ENCODE results near the gene GRIP2. TPM values are rescaled to one million over a fixed set of nuclear protein-coding genes. Genes with fewer than 3 reads are reported as not detected.

Gene GRIP2
- polyA plus RNA-seq, 3 donors = not detected

- Histone ChIP-seq H3K9ac (ENCODE audit: insufficient read depth, low read length, poor library complexity, severe bottlenecking) (peak overlapping the region; percentile 34), H2AFZ (ENCODE audit: insufficient read depth, low read depth, low read length, poor library complexity, severe bottlenecking) (no peak overlapping the region), H3K4me3 (replicated peaks in 1 of 3; ENCODE audit: low read depth in 2 of 3, low read length in 3 of 3) (no peak overlapping the region), H3K4me2 (replicated peaks; ENCODE audit: extremely low read depth, low read length, poor library complexity, severe bottlenecking) (no peak overlapping the region), H3K27me3 (ENCODE audit: control insufficient read depth in 2 of 2, insufficient read depth in 2 of 2, low read length in 2 of 2) (no peaks in the 10 kb centered on the region), H3K79me2 (ENCODE audit: insufficient read depth, low read length) (peaks cover 80% of the 10 kb centered on the region), H4K20me1 (ENCODE audit: insufficient read depth, low read length) (peaks cover 69% of the 10 kb centered on the region), H3K27ac (ENCODE audit: low read depth in 1 of 2, low read length in 2 of 2) (peak overlapping the region; percentile 30 to 75), H3K4me1 (ENCODE audit: control insufficient read depth in 1 of 2, insufficient read depth in 2 of 2, low read length in 2 of 2) (peaks cover 51 to 59% of the 10 kb centered on the region in 2 donors), H3K36me3 (replicated peaks in 1 of 2; ENCODE audit: control insufficient read depth in 1 of 2, insufficient read depth in 2 of 2, low read length in 2 of 2) (peaks cover 31 to 34% of the 10 kb centered on the region in 2 donors), H3K9me3 (replicated peaks in 1 of 2; ENCODE audit: control insufficient read depth in 1 of 2, insufficient read depth in 1 of 2, low read length in 2 of 2) (no peaks in the 10 kb centered on the region)
- Mint-ChIP-seq H3K9me3 (no peaks in the 10 kb centered on the region), H3K4me1 (peaks cover 59% of the 10 kb centered on the region), H3K27ac (peak overlapping the region; percentile 42 to 97 (median 88)), H3K4me3 (no peak overlapping the region), H3K36me3 (peaks cover 52 to 61% of the 10 kb centered on the region in 2 donors), H3K27me3 (ENCODE audit: low read depth in 3 of 3) (no peaks in the 10 kb centered on the region)
- WGBS (ENCODE audit: insufficient coverage) = 43% methylated on average over 13 of the region's 18 CpGs
- TF ChIP-seq, protein P1, sequence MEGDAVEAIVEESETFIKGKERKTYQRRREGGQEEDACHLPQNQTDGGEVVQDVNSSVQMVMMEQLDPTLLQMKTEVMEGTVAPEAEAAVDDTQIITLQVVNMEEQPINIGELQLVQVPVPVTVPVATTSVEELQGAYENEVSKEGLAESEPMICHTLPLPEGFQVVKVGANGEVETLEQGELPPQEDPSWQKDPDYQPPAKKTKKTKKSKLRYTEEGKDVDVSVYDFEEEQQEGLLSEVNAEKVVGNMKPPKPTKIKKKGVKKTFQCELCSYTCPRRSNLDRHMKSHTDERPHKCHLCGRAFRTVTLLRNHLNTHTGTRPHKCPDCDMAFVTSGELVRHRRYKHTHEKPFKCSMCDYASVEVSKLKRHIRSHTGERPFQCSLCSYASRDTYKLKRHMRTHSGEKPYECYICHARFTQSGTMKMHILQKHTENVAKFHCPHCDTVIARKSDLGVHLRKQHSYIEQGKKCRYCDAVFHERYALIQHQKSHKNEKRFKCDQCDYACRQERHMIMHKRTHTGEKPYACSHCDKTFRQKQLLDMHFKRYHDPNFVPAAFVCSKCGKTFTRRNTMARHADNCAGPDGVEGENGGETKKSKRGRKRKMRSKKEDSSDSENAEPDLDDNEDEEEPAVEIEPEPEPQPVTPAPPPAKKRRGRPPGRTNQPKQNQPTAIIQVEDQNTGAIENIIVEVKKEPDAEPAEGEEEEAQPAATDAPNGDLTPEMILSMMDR (IDR thresholded peaks at IDR 0.05) = no peak
- intact Hi-C loops (cut with micrococcal nuclease) = loop anchor here (5.0 kb wide), 1 partner anchor 39 kb away; the partner anchor contains the start of gene SLC6A6 (in 2 of the 2)
- peak; percentile 54 to 85 (median 60) for DNase-seq
These were observed 98.8 kb downstream of the GRIP2 start for GRCh38 chr3:14441240-14441919.

GRCh38 chr3:14440531-14441239 lies 99.5 kb downstream of the GRIP2 start:
- Mint-ChIP-seq H3K27ac (peak overlapping the region; percentile 94 to 98 (median 97)), H3K4me1 (peaks cover 64% of the 10 kb centered on the region), H3K27me3 (ENCODE audit: low read depth in 3 of 3) (no peaks in the 10 kb centered on the region), H3K36me3 (peaks cover 48 to 56% of the 10 kb centered on the region in 2 donors), H3K4me3 (no peak overlapping the region), H3K9me3 (no peaks in the 10 kb centered on the region)
- Histone ChIP-seq H3K4me1 (ENCODE audit: control insufficient read depth in 1 of 2, insufficient read depth in 2 of 2, low read length in 2 of 2) (peaks cover 58 to 66% of the 10 kb centered on the region in 2 donors), H3K27ac (ENCODE audit: low read depth in 1 of 2, low read length in 2 of 2) (peak overlapping the region in 1 of 2 donors; percentile 88), H2AFZ (ENCODE audit: insufficient read depth, low read depth, low read length, poor library complexity, severe bottlenecking) (no peak overlapping the region), H3K27me3 (ENCODE audit: control insufficient read depth in 2 of 2, insufficient read depth in 2 of 2, low read length in 2 of 2) (no peaks in the 10 kb centered on the region), H3K4me3 (replicated peaks in 1 of 3; ENCODE audit: low read depth in 2 of 3, low read length in 3 of 3) (no peak overlapping the region), H3K4me2 (replicated peaks; ENCODE audit: extremely low read depth, low read length, poor library complexity, severe bottlenecking) (peak overlapping the region; percentile 66), H3K36me3 (replicated peaks in 1 of 2; ENCODE audit: control insufficient read depth in 1 of 2, insufficient read depth in 2 of 2, low read length in 2 of 2) (peaks cover 25 to 27% of the 10 kb centered on the region in 2 donors), H3K9ac (ENCODE audit: insufficient read depth, low read length, poor library complexity, severe bottlenecking) (peak overlapping the region; percentile 34), H3K9me3 (replicated peaks in 1 of 2; ENCODE audit: control insufficient read depth in 1 of 2, insufficient read depth in 1 of 2, low read length in 2 of 2) (no peaks in the 10 kb centered on the region), H3K79me2 (ENCODE audit: insufficient read depth, low read length) (peaks cover 87% of the 10 kb centered on the region), H4K20me1 (ENCODE audit: insufficient read depth, low read length) (peaks cover 62% of the 10 kb centered on the region)
- TF ChIP-seq, protein P1 (IDR thresholded peaks at IDR 0.05) = no peak
- DNase-seq = no peak
- intact Hi-C loops (cut with micrococcal nuclease) = loop anchor here (5.0 kb wide), 1 partner anchor 38 kb away; the partner anchor contains the start of gene SLC6A6 (in 2 of the 2)
- WGBS (ENCODE audit: insufficient coverage) = 82% methylated on average over 7 of the region's 11 CpGs

All from CD14-positive monocyte (primary cell).